ENCODE measurements around the gene MACF1.

DNA sequence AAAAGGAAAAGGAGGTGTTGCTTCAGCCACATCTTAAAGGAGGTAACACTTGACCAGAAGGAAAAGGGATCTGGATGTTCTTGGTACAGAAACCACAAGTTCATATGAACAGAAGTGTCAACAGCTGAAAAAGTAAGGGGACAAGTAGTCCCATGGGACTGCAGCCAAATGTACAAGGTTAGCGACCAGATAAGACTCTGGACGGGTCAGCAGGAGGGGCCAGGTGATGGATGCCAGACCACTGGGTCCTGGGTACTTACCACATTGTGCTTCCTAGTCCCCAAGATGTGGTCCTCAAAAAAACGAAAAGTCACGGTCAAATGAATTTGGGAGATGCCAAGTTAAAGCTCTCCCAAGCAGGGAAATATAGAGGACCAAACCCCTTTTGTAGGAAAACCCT lies 270.3 kb downstream of the MACF1 start:
- TF ChIP-seq, protein P1, sequence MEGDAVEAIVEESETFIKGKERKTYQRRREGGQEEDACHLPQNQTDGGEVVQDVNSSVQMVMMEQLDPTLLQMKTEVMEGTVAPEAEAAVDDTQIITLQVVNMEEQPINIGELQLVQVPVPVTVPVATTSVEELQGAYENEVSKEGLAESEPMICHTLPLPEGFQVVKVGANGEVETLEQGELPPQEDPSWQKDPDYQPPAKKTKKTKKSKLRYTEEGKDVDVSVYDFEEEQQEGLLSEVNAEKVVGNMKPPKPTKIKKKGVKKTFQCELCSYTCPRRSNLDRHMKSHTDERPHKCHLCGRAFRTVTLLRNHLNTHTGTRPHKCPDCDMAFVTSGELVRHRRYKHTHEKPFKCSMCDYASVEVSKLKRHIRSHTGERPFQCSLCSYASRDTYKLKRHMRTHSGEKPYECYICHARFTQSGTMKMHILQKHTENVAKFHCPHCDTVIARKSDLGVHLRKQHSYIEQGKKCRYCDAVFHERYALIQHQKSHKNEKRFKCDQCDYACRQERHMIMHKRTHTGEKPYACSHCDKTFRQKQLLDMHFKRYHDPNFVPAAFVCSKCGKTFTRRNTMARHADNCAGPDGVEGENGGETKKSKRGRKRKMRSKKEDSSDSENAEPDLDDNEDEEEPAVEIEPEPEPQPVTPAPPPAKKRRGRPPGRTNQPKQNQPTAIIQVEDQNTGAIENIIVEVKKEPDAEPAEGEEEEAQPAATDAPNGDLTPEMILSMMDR (IDR thresholded peaks at IDR 0.05), result no peak
- no peak for TF ChIP-seq EZH2 (IDR thresholded peaks at IDR 0.05)

Data from neural progenitor cell (in vitro differentiated cells).